Hematopoietic multipotent progenitor cell treated with erythropoietin and hydrocortisone succinate and interleukin-3 and kit ligand, for 17 days (in vitro differentiated cells): ENCODE results near the gene LIMA1.
A peak's percentile ranks its signal among the peaks of the same experiment; 100 is the strongest.
"Not testable (repeated sequence)": the region's sequence is repeated elsewhere in the genome, so short reads cannot be mapped to it uniquely, and the experiment has no call there.

Experiments
- DNase-seq: peaks from one replicate; pipeline ENCODE4 v3.0.0-alpha.2; 2015; ENCODE audit warnings: low spot score

Gene LIMA1

DNA sequence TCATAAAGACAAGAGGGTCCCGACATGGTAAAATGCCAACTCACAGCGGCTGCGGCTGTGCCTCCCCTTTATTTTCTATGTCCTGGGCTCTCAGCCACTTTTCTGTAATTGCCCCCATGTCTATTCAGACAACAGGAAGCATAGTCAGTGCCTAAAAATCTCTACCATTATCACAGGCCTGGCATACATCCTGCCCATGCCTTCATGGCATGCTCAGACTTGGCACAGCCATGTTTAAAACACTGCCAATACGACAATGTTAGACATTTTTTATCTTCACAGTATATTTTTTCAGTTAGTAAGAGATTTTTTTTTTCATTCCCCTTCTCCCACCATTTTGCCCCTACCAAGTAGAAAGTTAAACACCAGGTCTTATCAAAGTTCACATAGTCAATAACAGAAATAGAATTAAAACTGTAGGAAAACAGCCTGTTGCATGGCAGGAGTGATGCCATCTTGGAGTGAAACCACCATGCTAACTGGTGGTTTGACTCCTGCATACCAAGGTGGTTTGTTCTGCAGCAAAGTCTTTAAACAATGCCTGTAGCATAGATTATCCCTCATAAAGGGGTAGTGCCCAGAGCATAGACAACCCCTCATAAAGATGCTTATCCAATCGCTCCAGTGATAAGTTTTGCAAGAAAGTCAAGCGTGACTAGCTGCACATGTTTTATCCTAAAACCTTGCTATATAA lies 97.2 kb downstream of the LIMA1 start:
- DNase-seq = no peak

- no peak for DNase-seq
Observed at GRCh38 chr12:50185301-50185895, 97.9 kb downstream of the LIMA1 start.

- DNase-seq = no peak
Observed at GRCh38 chr12:50184261-50184660, 99.1 kb downstream of the LIMA1 start.

DNA sequence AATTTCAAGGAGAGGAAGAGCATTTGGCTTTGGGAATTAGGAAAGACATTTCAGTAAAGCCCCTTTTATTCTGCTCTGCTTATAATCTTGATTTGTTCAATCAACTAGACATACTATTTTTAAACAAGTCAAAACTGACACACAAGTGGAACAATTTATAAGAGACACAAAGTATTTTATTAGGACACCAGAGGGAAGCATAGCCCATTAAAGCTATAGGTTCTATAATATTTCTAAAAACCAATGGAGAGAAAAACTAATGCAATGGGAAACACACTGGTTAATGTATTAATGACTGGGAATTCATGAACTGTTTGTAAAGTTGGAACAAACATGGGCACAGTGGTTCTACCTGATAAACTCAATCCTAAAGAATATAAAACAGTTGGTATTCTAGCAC lies 100.9 kb downstream of the LIMA1 start:
- no peak for DNase-seq

- no peak for DNase-seq
Observed at GRCh38 chr12:50181691-50182090, 101.6 kb downstream of the LIMA1 start.

GRCh38 chr12:50175716-50176026 lies 107.6 kb downstream of the LIMA1 start:
- DNase-seq = no peak

DNA sequence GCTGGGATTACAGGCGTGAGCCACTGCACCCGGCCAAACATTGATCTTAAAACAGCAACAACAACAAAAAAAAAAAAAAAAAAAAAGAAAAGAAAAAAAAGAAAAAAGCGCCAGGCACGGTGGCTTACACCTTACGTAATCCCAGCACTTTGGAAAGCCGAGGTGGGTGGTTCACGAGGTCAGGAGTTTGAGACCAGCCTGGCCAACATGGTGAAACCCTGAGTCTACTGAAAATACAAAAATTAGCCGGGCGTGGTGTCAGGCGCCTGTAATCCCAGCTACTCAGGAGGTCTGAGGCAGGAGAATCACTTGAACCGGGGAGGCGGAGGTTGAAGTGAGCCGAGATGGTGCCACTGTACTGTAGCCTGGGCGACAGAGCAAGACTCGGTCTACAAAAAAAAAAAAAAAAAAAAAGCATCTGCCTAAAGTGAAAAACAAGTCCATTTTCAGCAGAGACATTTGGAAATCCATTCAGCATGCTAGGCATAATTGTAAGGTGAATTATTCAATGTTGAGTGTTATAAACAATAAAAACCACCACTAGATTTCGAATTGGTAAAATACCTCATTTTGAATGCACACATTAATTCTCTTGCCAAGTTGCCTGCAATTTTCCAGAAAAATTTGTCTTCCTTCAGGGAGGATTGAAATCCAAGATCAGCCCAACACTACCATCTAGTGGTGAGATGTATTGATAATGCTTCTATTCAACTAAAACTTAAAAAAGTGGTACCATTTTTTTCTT lies 108.2 kb downstream of the LIMA1 start:
- peak; percentile 83 for DNase-seq

GRCh38 chr12:50167049-50167828 lies 116.1 kb downstream of the LIMA1 start, which contains the start of gene CERS5:
TSS of gene CERS5 (minus strand) at chr12:50167369. CDS start at chr12:50167297, 72 bp downstream.
- peak; percentile 96 for DNase-seq

DNA sequence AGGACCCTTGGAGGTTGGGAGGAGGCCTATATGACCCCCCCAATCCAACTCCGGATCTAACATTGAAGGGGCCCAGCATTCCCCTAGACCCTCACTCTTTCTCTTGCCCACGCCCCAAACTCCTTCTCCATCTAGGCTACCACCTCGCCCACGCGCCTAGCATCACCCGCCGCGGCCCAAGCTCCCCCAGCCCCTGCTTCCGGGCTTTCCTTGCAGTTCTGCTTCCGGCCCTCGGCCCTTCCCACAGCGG lies 116.6 kb downstream of the LIMA1 start:
- DNase-seq = no peak

GRCh38 chr12:50164963-50165362 lies 118.4 kb downstream of the LIMA1 start:
- no peak for DNase-seq

DNA sequence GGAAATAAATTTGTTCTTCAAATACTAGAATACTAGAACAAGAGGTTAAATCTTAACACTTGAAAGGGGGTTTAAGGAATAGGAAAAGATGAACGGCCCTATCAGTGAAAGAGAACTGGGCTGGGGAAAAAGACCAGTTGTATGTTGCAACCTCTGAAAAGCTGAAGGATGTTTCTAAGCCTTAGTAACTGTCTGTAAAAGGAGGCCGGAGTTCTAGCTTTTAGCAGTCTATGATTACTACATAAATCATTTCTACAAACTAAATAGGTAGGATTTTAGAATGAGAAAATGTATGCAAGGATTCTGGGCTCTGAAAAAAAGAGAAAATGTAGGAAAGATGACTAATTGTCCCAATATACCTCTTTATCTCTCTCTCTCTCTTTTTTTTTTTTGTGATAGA lies 121.1 kb downstream of the LIMA1 start:
- DNase-seq = no peak

GRCh38 chr12:50160643-50161042 lies 122.7 kb downstream of the LIMA1 start:
- DNase-seq = no peak

GRCh38 chr12:50157259-50157658 lies 126.1 kb downstream of the LIMA1 start:
- no peak for DNase-seq

DNA sequence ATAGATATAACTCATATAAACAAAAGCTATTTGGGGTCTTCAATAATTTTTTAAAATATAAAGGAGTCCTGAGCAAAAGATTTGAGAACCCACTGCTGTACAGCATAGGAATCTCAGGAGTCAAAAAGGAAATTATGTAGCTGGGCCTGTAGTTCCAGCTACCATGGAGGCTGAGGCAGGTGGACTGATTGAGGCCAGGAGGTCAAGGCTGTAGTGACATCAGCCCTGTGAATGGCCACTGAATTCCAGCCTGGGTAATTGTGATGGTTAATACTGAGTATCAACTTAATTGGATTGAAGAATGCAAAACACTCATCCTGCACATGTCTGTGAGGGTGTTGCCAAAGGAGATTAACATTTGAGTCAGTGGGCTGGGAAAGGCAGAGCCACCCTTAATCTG lies 126.7 kb downstream of the LIMA1 start:
- no peak for DNase-seq

DNA sequence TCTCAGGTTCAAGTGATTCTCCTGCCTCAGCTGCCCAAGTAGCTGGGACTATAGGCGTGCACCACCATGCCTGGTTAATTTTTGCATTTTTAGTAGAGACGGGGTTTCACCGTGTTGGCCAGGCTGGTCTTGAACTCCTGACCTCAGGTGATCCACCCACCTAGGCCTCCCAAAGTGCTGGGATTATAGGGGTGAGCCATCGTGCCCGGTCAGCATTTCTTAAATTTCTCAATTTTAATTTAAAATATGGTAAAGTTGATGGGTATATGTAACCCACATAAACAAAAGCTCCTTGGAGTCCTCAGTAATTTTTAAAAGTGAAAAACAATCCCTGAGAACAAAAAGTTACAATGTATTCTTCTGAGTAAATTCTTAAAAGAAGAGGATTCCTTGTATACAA lies 128.4 kb downstream of the LIMA1 start:
- DNase-seq = not testable (repeated sequence)

- no peak for DNase-seq
Observed at GRCh38 chr12:50151047-50151687, 132.2 kb downstream of the LIMA1 start.

GRCh38 chr12:50149311-50149710 lies 134.0 kb downstream of the LIMA1 start:
- no peak for DNase-seq

DNA sequence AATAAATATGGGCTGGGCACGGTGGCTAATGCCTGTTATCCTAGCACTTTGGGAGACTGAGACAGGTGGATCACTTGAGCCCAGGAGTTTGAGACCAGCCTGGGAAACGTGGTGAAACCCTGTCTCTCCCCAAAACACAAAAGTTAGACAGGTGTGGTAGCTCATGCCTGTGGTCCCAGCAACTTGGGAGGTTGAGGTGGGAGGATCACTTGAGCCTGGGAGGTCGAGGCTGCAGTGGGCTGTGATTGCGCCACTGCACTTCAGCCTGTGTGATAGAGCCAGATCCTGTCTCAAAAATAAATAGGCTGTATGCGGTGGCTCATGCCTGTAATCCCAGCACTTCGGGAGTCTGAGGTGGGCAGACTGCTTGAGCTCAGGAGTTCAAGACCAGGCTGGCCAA lies 135.3 kb downstream of the LIMA1 start:
- not testable (repeated sequence) for DNase-seq

GRCh38 chr12:50147281-50147680 lies 136.0 kb downstream of the LIMA1 start:
- no peak for DNase-seq

DNA sequence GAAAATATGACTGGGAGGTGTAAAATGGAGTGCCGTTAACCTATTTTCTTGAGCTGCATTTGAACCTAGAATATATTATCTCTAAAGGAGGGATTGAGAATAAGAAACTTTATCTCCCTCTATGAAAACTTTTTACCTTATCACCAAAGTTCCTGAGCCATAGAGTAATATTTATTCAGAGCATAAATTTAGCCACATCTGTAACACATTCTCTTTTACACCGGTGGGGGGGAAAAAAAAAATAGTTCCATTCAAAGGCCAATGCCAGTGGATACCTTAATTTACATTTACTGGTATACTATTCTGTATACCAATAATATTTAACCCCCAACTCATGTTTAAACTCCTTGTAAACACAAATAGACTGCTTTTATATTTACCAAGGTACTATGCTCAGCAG lies 137.9 kb downstream of the LIMA1 start:
- DNase-seq = no peak

GRCh38 chr12:50142993-50143392 lies 140.3 kb downstream of the LIMA1 start:
- DNase-seq = no peak

- peak; percentile 78 for DNase-seq
Observed at GRCh38 chr12:50132505-50133135, 150.7 kb downstream of the LIMA1 start.
